ENCODE measurements around the gene CAB39.
A peak's percentile ranks its signal among the peaks of the same experiment; 100 is the strongest.

Gene CAB39

DNA sequence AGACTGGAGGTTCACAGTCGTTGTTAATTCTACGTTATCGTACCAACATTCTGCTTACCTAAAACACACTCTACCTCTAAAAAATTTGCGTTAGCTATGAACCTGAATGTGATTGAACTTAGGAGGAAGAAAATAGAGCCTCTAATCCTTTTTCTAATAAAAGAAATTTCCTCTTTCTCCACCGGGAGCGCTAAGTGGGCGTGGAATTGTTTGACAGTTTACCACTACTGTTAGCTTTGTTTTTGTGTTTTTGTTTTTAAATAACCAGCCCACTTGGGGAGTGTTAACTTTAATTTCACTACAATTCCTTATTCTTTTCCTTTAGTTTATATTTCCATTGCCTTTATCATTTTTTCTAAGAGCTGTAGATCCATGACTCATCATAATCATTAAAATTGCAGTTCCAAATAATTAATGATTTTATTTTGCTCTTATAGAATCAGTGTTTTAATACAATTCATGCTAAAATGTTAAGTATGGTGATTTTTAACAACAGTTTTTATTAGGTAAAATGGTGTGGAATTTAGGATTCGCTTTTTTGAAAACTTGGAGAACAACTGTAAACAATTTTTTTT lies 97.1 kb downstream of the CAB39 start:
- Mint-ChIP-seq H3K27ac (no peak overlapping the region), H3K4me3 (no peak overlapping the region), H3K9me3 (no peaks in the 10 kb centered on the region), H3K27me3 (ENCODE audit: low read depth) (no peaks in the 10 kb centered on the region), H3K36me3 (ENCODE audit: low read depth) (peaks cover 54% of the 10 kb centered on the region), H3K4me1 (ENCODE audit: low read depth) (peaks cover 24% of the 10 kb centered on the region)

GRCh38 chr2:230811508-230811907 lies 98.9 kb downstream of the CAB39 start:
- Mint-ChIP-seq H3K4me3 (no peak overlapping the region), H3K4me1 (ENCODE audit: low read depth) (peaks cover 23% of the 10 kb centered on the region), H3K27ac (no peak overlapping the region), H3K27me3 (ENCODE audit: low read depth) (no peaks in the 10 kb centered on the region), H3K9me3 (no peaks in the 10 kb centered on the region), H3K36me3 (ENCODE audit: low read depth) (peaks cover 55% of the 10 kb centered on the region)

GRCh38 chr2:230812033-230812432 lies 99.4 kb downstream of the CAB39 start:
- H3K27ac Mint-ChIP-seq, result no peak overlapping the region
- H3K4me1 Mint-ChIP-seq (ENCODE audit: low read depth), result peaks cover 26% of the 10 kb centered on the region
- H3K36me3 Mint-ChIP-seq (ENCODE audit: low read depth), result peaks cover 60% of the 10 kb centered on the region
- H3K4me3 Mint-ChIP-seq, result no peak overlapping the region
- H3K9me3 Mint-ChIP-seq, result no peaks in the 10 kb centered on the region
- no peaks in the 10 kb centered on the region for H3K27me3 Mint-ChIP-seq (ENCODE audit: low read depth)

- H3K4me3 Mint-ChIP-seq, result no peak overlapping the region
- H3K27ac Mint-ChIP-seq, result no peak overlapping the region
- H3K36me3 Mint-ChIP-seq (ENCODE audit: low read depth), result peaks cover 65% of the 10 kb centered on the region
- no peaks in the 10 kb centered on the region for H3K27me3 Mint-ChIP-seq (ENCODE audit: low read depth)
- H3K9me3 Mint-ChIP-seq, result no peaks in the 10 kb centered on the region
- peaks cover 27% of the 10 kb centered on the region for H3K4me1 Mint-ChIP-seq (ENCODE audit: low read depth)
These were observed 102.0 kb downstream of the CAB39 start for GRCh38 chr2:230814616-230815015.

DNA sequence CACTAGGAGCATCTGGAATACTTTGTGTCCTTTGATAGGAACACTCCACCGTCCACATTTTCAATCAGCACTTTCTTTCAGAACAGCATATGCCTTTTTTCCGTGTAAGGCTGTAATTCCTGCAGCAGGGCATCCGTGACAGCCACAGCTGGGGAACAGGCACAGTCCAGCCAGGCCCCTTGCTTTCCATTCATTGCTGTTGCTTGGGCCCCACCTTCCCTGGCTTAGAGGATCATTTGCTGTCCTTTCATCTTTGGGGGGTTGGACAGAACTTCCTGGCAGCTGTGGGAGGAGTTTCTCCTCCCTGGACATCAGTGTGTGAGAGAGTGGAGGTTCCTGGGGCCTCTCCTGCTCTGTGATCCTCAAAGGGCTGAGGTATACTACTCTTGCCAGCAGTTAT lies 102.4 kb downstream of the CAB39 start:
- peaks cover 61% of the 10 kb centered on the region for H3K36me3 Mint-ChIP-seq (ENCODE audit: low read depth)
- no peaks in the 10 kb centered on the region for H3K9me3 Mint-ChIP-seq
- H3K4me1 Mint-ChIP-seq (ENCODE audit: low read depth), result peaks cover 27% of the 10 kb centered on the region
- H3K27me3 Mint-ChIP-seq (ENCODE audit: low read depth), result no peaks in the 10 kb centered on the region
- no peak overlapping the region for H3K27ac Mint-ChIP-seq
- no peak overlapping the region for H3K4me3 Mint-ChIP-seq

GRCh38 chr2:230816735-230817134 lies 104.1 kb downstream of the CAB39 start:
- H3K36me3 Mint-ChIP-seq (ENCODE audit: low read depth), result peaks cover 65% of the 10 kb centered on the region
- no peak overlapping the region for H3K27ac Mint-ChIP-seq
- no peaks in the 10 kb centered on the region for H3K27me3 Mint-ChIP-seq (ENCODE audit: low read depth)
- peaks cover 25% of the 10 kb centered on the region for H3K4me1 Mint-ChIP-seq (ENCODE audit: low read depth)
- no peaks in the 10 kb centered on the region for H3K9me3 Mint-ChIP-seq
- H3K4me3 Mint-ChIP-seq, result no peak overlapping the region

- Mint-ChIP-seq H3K27me3 (ENCODE audit: low read depth) (peaks cover under 1% of the 10 kb centered on the region), H3K36me3 (ENCODE audit: low read depth) (peaks cover 42% of the 10 kb centered on the region), H3K4me1 (ENCODE audit: low read depth) (peaks cover 18% of the 10 kb centered on the region), H3K4me3 (no peak overlapping the region), H3K9me3 (no peaks in the 10 kb centered on the region), H3K27ac (no peak overlapping the region)
These were observed 106.8 kb downstream of the CAB39 start for GRCh38 chr2:230819433-230819832.

GRCh38 chr2:230821261-230821990 lies 108.8 kb downstream of the CAB39 start:
- Mint-ChIP-seq H3K9me3 (no peaks in the 10 kb centered on the region), H3K27ac (no peak overlapping the region), H3K4me1 (ENCODE audit: low read depth) (peaks cover 17% of the 10 kb centered on the region), H3K36me3 (ENCODE audit: low read depth) (peaks cover 31% of the 10 kb centered on the region), H3K4me3 (no peak overlapping the region), H3K27me3 (ENCODE audit: low read depth) (peaks cover 18% of the 10 kb centered on the region)

DNA sequence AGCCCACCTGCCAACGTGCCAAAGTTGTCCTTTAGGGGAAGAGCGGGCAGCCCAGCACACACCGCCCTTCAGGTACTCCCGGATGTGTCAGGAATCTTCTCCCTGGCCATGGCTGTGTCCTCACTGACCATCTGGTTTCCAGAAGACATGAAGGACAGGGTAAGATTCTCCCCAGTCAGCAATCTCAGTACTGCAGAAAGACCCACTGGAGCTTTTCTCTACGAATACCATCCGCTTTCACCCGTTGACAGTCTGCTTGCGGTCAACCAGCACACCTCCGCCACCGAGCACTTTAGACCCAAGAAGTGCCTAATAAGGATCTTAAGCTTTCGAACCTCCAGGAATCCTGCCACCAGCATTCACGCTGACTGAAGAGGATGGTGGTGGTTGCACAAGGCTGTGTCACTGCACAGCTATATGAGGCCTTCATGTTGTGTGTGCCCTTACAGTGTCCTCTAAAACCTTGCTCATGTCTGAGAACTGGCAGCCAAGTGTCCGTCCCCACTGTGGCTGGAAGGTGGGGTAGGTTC lies 109.4 kb downstream of the CAB39 start:
- no peak overlapping the region for H3K4me3 Mint-ChIP-seq
- H3K9me3 Mint-ChIP-seq, result no peaks in the 10 kb centered on the region
- H3K36me3 Mint-ChIP-seq (ENCODE audit: low read depth), result peaks cover 25% of the 10 kb centered on the region
- peaks cover 14% of the 10 kb centered on the region for H3K4me1 Mint-ChIP-seq (ENCODE audit: low read depth)
- H3K27me3 Mint-ChIP-seq (ENCODE audit: low read depth), result peaks cover 24% of the 10 kb centered on the region
- H3K27ac Mint-ChIP-seq, result no peak overlapping the region

- Mint-ChIP-seq H3K9me3 (no peaks in the 10 kb centered on the region), H3K27ac (no peak overlapping the region), H3K27me3 (ENCODE audit: low read depth) (peaks cover 32% of the 10 kb centered on the region), H3K36me3 (ENCODE audit: low read depth) (peaks cover 18% of the 10 kb centered on the region), H3K4me1 (ENCODE audit: low read depth) (peaks cover 13% of the 10 kb centered on the region), H3K4me3 (no peak overlapping the region)
These were observed 110.8 kb downstream of the CAB39 start for GRCh38 chr2:230823264-230823964.

- Mint-ChIP-seq H3K27ac (no peak overlapping the region), H3K9me3 (no peaks in the 10 kb centered on the region), H3K36me3 (ENCODE audit: low read depth) (peaks cover 12% of the 10 kb centered on the region), H3K4me3 (no peak overlapping the region), H3K4me1 (ENCODE audit: low read depth) (peaks cover 16% of the 10 kb centered on the region), H3K27me3 (ENCODE audit: low read depth) (peaks cover 40% of the 10 kb centered on the region)
These were observed 111.8 kb downstream of the CAB39 start for GRCh38 chr2:230824406-230824978.

DNA sequence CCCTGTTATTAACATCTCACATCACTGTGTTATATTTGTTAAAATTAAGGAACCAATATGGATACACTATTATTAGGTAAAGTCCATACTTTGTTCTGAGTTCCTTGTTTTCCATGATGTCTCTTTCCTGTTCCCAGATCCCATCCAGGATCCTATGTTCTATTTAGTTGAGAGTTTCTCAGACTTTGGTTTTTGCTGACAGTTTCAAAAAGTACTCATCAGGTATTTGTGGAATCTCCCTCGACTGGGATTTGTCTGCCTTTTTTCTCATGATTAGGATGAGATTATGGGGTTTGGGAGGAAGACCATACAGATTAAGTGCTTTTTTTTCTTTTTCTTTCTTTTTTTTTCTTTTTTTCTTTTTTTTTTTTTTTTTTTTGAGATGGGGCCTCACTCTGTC lies 112.7 kb downstream of the CAB39 start:
- Mint-ChIP-seq H3K9me3 (no peaks in the 10 kb centered on the region), H3K27ac (no peak overlapping the region), H3K4me3 (no peak overlapping the region), H3K4me1 (ENCODE audit: low read depth) (peaks cover 16% of the 10 kb centered on the region), H3K36me3 (ENCODE audit: low read depth) (peaks cover 11% of the 10 kb centered on the region), H3K27me3 (ENCODE audit: low read depth) (peaks cover 48% of the 10 kb centered on the region)

- Mint-ChIP-seq H3K4me3 (peak overlapping the region; percentile 32), H3K27me3 (ENCODE audit: low read depth) (peaks cover 70% of the 10 kb centered on the region), H3K27ac (no peak overlapping the region), H3K4me1 (ENCODE audit: low read depth) (peaks cover 14% of the 10 kb centered on the region), H3K9me3 (no peaks in the 10 kb centered on the region), H3K36me3 (ENCODE audit: low read depth) (no peaks in the 10 kb centered on the region)
These were observed 115.2 kb downstream of the CAB39 start for GRCh38 chr2:230827774-230828271.

GRCh38 chr2:230828272-230828961 lies 115.8 kb downstream of the CAB39 start:
- no peaks in the 10 kb centered on the region for H3K36me3 Mint-ChIP-seq (ENCODE audit: low read depth)
- peaks cover 14% of the 10 kb centered on the region for H3K4me1 Mint-ChIP-seq (ENCODE audit: low read depth)
- peaks cover 73% of the 10 kb centered on the region for H3K27me3 Mint-ChIP-seq (ENCODE audit: low read depth)
- H3K9me3 Mint-ChIP-seq, result no peaks in the 10 kb centered on the region
- H3K4me3 Mint-ChIP-seq, result peak overlapping the region; percentile 13
- no peak overlapping the region for H3K27ac Mint-ChIP-seq
